Measurements from ENCODE around the gene DCDC2C. TPM values are rescaled to one million over a fixed set of nuclear protein-coding genes. Genes with fewer than 3 reads are reported as not detected.

Gene DCDC2C
- total RNA-seq, 5 donors from 2014 or later (not counting 1 experiment from before 2014, with no cell fraction given): not detected

DNA sequence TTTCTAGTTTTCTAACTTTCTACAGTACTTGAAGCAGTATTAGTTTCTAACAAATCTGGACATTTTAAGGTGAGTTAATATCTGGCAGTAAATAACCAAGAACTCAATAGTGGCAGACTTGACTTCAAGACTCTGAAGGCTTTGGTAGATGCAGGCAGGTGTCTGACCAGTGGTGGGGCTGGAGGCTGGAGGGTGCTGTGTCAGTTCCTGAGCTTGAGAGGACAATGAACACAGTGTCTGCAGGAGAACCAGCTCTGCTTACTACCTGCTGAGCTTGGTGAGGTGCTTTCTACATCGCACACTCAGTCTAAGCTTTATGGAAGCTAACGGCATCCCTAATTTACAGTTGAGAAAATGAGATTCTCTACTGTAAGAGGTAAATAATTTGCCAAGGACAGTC is 24.2 kb upstream of the DCDC2C start:
- DNase-seq (no peak), ATAC-seq (replicated peaks in 1 of 4) (no peak)
- Mint-ChIP-seq H3K27me3 (peaks cover 0 to 5% of the 10 kb centered on the region in 2 donors), H3K36me3 (no peaks in the 10 kb centered on the region), H3K27ac (no peak overlapping the region), H3K4me3 (no peak overlapping the region), H3K4me1 (no peaks in the 10 kb centered on the region), H3K9me3 (no peaks in the 10 kb centered on the region)
- POLR2A ChIA-PET: no interaction called here
- H3K4me1 ChIP-seq (ENCODE audit: control insufficient read depth in 1 of 2, extremely low read depth in 1 of 2, insufficient read depth in 2 of 2, low read length in 2 of 2): no peaks in the 10 kb centered on the region
- no peak overlapping the region for H3K27ac ChIP-seq (ENCODE audit: low read length)
- no peaks in the 10 kb centered on the region for H3K36me3 ChIP-seq (ENCODE audit: control insufficient read depth in 2 of 2, extremely low read depth in 1 of 2, insufficient read depth in 1 of 2, low read length in 1 of 2)
- H3K4me3 ChIP-seq (ENCODE audit: control insufficient read depth in 1 of 2, extremely low read depth in 1 of 2, low read length in 1 of 2): no peak overlapping the region
- no peaks in the 10 kb centered on the region for H3K9me3 ChIP-seq
- CTCF ChIA-PET: no interaction called here
- no CpG with 5 or more reads among the region's 2 CpGs for WGBS (ENCODE audit: insufficient coverage)
- peaks cover 2 to 3% of the 10 kb centered on the region in 2 experiments for H3K27me3 ChIP-seq (replicated peaks in 1 of 2; ENCODE audit: control insufficient read depth in 2 of 2, extremely low read depth in 1 of 2, insufficient read depth in 2 of 2, low read length in 1 of 2)

DNA sequence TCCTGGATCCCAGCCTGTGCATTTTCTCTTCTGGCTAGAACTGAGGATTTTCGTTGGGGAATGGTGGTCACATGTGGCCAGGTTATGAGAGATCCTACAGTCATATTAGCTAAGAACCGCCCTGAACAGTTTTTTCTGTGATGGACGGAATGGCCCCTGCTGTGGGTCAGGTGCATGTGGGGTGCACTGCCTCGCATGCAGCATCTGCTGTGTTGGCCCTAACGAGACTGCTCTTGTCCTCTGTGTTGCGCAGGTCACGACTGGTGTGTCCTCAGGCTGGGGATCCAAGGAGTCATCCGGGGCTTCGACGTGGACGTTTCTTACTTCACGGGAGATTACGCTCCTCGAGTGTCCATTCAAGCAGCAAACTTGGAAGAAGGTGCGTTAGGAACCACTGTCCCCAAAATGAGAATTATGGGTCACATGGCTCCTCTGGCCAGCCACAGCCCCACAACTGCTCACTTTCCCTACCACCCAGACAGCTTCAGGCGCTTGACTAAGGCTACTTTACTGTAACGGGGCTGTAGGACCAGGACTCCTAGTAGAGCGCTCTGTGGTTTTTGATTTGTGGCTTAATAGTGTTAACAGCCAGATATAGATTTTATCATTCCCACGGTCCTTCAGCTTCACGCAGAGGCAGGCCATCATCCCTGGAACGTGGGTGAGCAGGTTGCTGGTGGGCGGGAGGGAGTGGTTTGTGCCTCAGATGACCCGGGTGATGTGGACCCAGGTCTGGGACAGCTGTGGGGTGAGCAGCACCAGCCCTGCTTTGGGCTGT is 23.6 kb upstream of the DCDC2C start:
- Mint-ChIP-seq H3K36me3 (no peaks in the 10 kb centered on the region), H3K27me3 (peaks cover 0 to 5% of the 10 kb centered on the region in 2 donors), H3K4me1 (no peaks in the 10 kb centered on the region), H3K9me3 (no peaks in the 10 kb centered on the region), H3K27ac (no peak overlapping the region), H3K4me3 (no peak overlapping the region)
- H3K4me3 ChIP-seq (ENCODE audit: control insufficient read depth in 1 of 2, extremely low read depth in 1 of 2, low read length in 1 of 2): no peak overlapping the region
- H3K4me1 ChIP-seq (ENCODE audit: control insufficient read depth in 1 of 2, extremely low read depth in 1 of 2, insufficient read depth in 2 of 2, low read length in 2 of 2): no peaks in the 10 kb centered on the region
- peaks cover 2 to 3% of the 10 kb centered on the region in 2 experiments for H3K27me3 ChIP-seq (replicated peaks in 1 of 2; ENCODE audit: control insufficient read depth in 2 of 2, extremely low read depth in 1 of 2, insufficient read depth in 2 of 2, low read length in 1 of 2)
- POLR2A ChIA-PET: no interaction called here
- H3K36me3 ChIP-seq (ENCODE audit: control insufficient read depth in 2 of 2, extremely low read depth in 1 of 2, insufficient read depth in 1 of 2, low read length in 1 of 2): no peaks in the 10 kb centered on the region
- ATAC-seq (replicated peaks in 1 of 4) (no peak), DNase-seq (no peak)
- H3K27ac ChIP-seq (ENCODE audit: low read length): no peak overlapping the region
- WGBS (ENCODE audit: insufficient coverage): 81% methylated on average over 18 of the region's 23 CpGs
- CTCF ChIA-PET: no interaction called here
- no peaks in the 10 kb centered on the region for H3K9me3 ChIP-seq

DNA sequence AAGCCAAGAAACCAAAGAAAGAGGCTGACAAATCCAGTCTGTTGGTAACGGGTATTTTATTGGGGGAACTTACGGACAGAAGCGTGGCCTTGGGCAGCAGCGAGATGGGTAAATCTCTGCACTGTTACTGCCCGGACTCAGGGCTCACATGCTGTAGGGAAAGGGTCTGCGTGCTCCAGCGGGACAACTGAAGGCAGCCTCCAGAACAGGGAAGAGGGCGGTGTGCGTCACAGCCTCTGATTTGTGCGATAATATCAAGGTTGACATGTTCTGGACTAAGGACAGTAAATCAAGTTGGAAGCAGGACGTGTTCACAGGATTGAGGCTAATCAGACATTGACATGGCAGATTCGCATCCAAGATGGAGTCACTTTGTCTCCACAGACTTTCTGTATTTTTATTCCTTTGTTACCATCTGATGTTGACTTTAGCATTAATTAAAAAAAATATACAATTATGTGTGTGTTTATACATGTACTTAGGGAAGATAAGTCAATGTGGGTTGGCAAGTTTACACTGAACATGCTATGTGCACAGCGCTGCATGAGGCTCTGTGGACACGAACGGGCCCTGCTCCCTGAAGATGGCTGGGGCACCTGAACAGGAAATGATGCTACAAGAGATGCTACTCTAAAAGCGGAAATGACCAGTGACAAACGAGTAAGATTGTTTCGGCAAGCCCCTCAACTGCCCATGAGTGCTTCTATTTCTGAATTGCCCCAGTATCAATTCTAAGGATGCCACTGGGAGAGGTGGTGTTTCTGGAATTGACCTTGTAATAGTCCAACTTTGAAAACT is 22.6 kb upstream of the DCDC2C start:
- Mint-ChIP-seq H3K4me1 (no peaks in the 10 kb centered on the region), H3K9me3 (no peaks in the 10 kb centered on the region), H3K27me3 (peaks cover 3 to 10% of the 10 kb centered on the region in 2 donors), H3K4me3 (no peak overlapping the region), H3K27ac (no peak overlapping the region), H3K36me3 (no peaks in the 10 kb centered on the region)
- H3K4me1 ChIP-seq (ENCODE audit: control insufficient read depth in 1 of 2, extremely low read depth in 1 of 2, insufficient read depth in 2 of 2, low read length in 2 of 2): no peaks in the 10 kb centered on the region
- H3K9me3 ChIP-seq: no peaks in the 10 kb centered on the region
- DNase-seq (no peak), ATAC-seq (replicated peaks in 1 of 4) (no peak)
- no peak overlapping the region for H3K4me3 ChIP-seq (ENCODE audit: control insufficient read depth in 1 of 2, extremely low read depth in 1 of 2, low read length in 1 of 2)
- peaks cover 2 to 3% of the 10 kb centered on the region in 2 experiments for H3K27me3 ChIP-seq (replicated peaks in 1 of 2; ENCODE audit: control insufficient read depth in 2 of 2, extremely low read depth in 1 of 2, insufficient read depth in 2 of 2, low read length in 1 of 2)
- H3K36me3 ChIP-seq (ENCODE audit: control insufficient read depth in 2 of 2, extremely low read depth in 1 of 2, insufficient read depth in 1 of 2, low read length in 1 of 2): no peaks in the 10 kb centered on the region
- no peak overlapping the region for H3K27ac ChIP-seq (ENCODE audit: low read length)
- 85% methylated on average over 14 of the region's 18 CpGs for WGBS (ENCODE audit: insufficient coverage)
- POLR2A ChIA-PET: no interaction called here
- CTCF ChIA-PET: no interaction called here

- H3K36me3 Mint-ChIP-seq: no peaks in the 10 kb centered on the region
- Histone ChIP-seq H3K9me3 (no peaks in the 10 kb centered on the region), H3K4me3 (ENCODE audit: control insufficient read depth in 1 of 2, extremely low read depth in 1 of 2, low read length in 1 of 2) (no peak overlapping the region), H3K4me1 (ENCODE audit: control insufficient read depth in 1 of 2, extremely low read depth in 1 of 2, insufficient read depth in 2 of 2, low read length in 2 of 2) (no peaks in the 10 kb centered on the region), H3K36me3 (ENCODE audit: control insufficient read depth in 2 of 2, extremely low read depth in 1 of 2, insufficient read depth in 1 of 2, low read length in 1 of 2) (no peaks in the 10 kb centered on the region), H3K27ac (ENCODE audit: low read length) (no peak overlapping the region), H3K27me3 (replicated peaks in 1 of 2; ENCODE audit: control insufficient read depth in 2 of 2, extremely low read depth in 1 of 2, insufficient read depth in 2 of 2, low read length in 1 of 2) (peaks cover 2 to 3% of the 10 kb centered on the region in 2 experiments)
- H3K9me3 Mint-ChIP-seq: no peaks in the 10 kb centered on the region
- peaks cover 6 to 10% of the 10 kb centered on the region in 2 donors for H3K27me3 Mint-ChIP-seq
- ChIA-PET POLR2A (no interaction called here), CTCF (no interaction called here)
- WGBS (ENCODE audit: insufficient coverage): 80% methylated on average over 3 of the region's 5 CpGs
- H3K4me3 Mint-ChIP-seq: no peak overlapping the region
- DNase-seq (no peak), ATAC-seq (replicated peaks in 1 of 4) (no peak)
- no peak overlapping the region for H3K27ac Mint-ChIP-seq
- no peaks in the 10 kb centered on the region for H3K4me1 Mint-ChIP-seq
Observed at GRCh38 chr2:3681625-3682024, 21.8 kb upstream of the DCDC2C start.

DNA sequence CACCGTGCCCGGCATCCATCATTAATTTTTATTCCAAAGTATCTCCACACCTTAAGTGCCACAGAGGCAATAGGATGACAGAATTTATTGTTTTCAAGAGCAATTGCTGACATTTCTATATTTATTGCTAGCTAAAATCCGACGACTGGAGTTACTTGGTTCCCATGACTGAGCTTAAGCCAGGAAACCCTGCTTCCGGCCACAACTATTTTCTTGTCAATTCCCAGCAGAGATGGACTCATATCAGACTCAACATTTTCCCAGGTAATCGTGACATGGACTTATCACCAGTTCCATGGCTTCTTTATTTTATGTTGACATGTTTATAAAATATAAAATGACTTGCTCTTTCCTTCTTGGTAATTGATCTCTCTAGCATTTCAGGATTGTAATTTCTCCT is 20.6 kb upstream of the DCDC2C start:
- H3K27ac ChIP-seq (ENCODE audit: low read length): no peak overlapping the region
- Mint-ChIP-seq H3K4me3 (no peak overlapping the region), H3K4me1 (no peaks in the 10 kb centered on the region), H3K9me3 (no peaks in the 10 kb centered on the region), H3K27me3 (peaks cover 10% of the 10 kb centered on the region in 2 donors), H3K36me3 (no peaks in the 10 kb centered on the region), H3K27ac (no peak overlapping the region)
- H3K4me1 ChIP-seq (ENCODE audit: control insufficient read depth in 1 of 2, extremely low read depth in 1 of 2, insufficient read depth in 2 of 2, low read length in 2 of 2): no peaks in the 10 kb centered on the region
- no peaks in the 10 kb centered on the region for H3K36me3 ChIP-seq (ENCODE audit: control insufficient read depth in 2 of 2, extremely low read depth in 1 of 2, insufficient read depth in 1 of 2, low read length in 1 of 2)
- ChIA-PET CTCF (no interaction called here), POLR2A (no interaction called here)
- no peak for ATAC-seq (replicated peaks in 1 of 4)
- WGBS (ENCODE audit: insufficient coverage): no CpG with 5 or more reads among the region's 6 CpGs
- no peak for DNase-seq
- no peak overlapping the region for H3K4me3 ChIP-seq (ENCODE audit: control insufficient read depth in 1 of 2, extremely low read depth in 1 of 2, low read length in 1 of 2)
- no peaks in the 10 kb centered on the region for H3K9me3 ChIP-seq
- peaks cover 2 to 4% of the 10 kb centered on the region in 2 experiments for H3K27me3 ChIP-seq (replicated peaks in 1 of 2; ENCODE audit: control insufficient read depth in 2 of 2, extremely low read depth in 1 of 2, insufficient read depth in 2 of 2, low read length in 1 of 2)

DNA sequence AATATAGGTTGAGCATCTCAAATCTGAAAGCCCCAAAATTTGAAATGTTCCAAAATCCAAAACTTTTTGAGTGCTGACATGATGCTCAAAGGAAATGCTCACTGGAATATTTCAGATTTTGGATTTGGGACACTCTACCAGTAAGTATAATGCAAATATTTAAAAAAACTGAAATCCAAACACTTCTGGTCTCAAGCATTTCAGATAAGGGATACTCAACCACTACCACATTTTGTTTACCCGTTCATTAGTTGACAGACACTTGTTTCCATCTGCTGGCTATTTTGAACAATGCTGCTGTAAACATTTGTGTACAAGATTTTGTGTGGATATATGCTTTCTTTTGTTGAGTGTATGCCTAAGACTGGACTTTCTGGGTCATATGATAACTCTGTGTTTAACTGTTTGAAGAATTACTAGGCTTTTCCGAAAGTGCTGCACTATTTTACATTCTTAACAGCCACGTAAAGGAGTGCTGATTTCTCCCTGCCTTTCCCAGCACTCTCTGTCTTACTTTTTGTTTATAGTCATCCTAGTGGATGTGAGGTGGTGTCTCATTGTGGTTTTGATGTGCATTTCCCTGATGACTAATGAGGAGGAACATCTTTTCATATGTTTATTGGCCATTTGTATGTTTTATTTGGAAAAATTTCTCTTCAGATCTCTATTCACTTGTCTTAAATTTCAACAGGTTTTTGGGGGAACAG is 19.5 kb upstream of the DCDC2C start:
- H3K36me3 Mint-ChIP-seq: no peaks in the 10 kb centered on the region
- peaks cover 8 to 16% of the 10 kb centered on the region in 2 donors for H3K27me3 Mint-ChIP-seq
- no peak for DNase-seq
- WGBS (ENCODE audit: insufficient coverage): no CpG with 5 or more reads among the region's 3 CpGs
- no peaks in the 10 kb centered on the region for H3K4me1 Mint-ChIP-seq
- Histone ChIP-seq H3K27me3 (replicated peaks in 1 of 2; ENCODE audit: control insufficient read depth in 2 of 2, extremely low read depth in 1 of 2, insufficient read depth in 2 of 2, low read length in 1 of 2) (peaks cover 2 to 7% of the 10 kb centered on the region in 2 experiments), H3K27ac (ENCODE audit: low read length) (no peak overlapping the region), H3K9me3 (no peaks in the 10 kb centered on the region), H3K4me3 (ENCODE audit: control insufficient read depth in 1 of 2, extremely low read depth in 1 of 2, low read length in 1 of 2) (no peak overlapping the region), H3K36me3 (ENCODE audit: control insufficient read depth in 2 of 2, extremely low read depth in 1 of 2, insufficient read depth in 1 of 2, low read length in 1 of 2) (no peaks in the 10 kb centered on the region), H3K4me1 (ENCODE audit: control insufficient read depth in 1 of 2, extremely low read depth in 1 of 2, insufficient read depth in 2 of 2, low read length in 2 of 2) (no peaks in the 10 kb centered on the region)
- ChIA-PET POLR2A (no interaction called here), CTCF (no interaction called here)
- H3K9me3 Mint-ChIP-seq: no peaks in the 10 kb centered on the region
- H3K4me3 Mint-ChIP-seq: no peak overlapping the region
- ATAC-seq (replicated peaks in 1 of 4): no peak
- no peak overlapping the region for H3K27ac Mint-ChIP-seq
